Mucosa of stomach (tissue), 1 donor: ENCODE data around the gene MACROD1.
A peak's percentile ranks its signal among the peaks of the same experiment; 100 is the strongest.

Source experiments
- H3K27me3 ChIP-seq: one replicate; pipeline ENCODE4 v1.7.0; 2013; ENCODE audit warnings: mild to moderate bottlenecking, low read length; ENCODE audit not compliant: control insufficient read depth, insufficient read depth
- H3K36me3 ChIP-seq: one replicate; pipeline ENCODE4 v1.7.0; 2013; ENCODE audit warnings: low read length; ENCODE audit not compliant: control insufficient read depth, insufficient read depth
- H3K4me1 ChIP-seq: one replicate; pipeline ENCODE4 v1.7.0; 2013; ENCODE audit warnings: mild to moderate bottlenecking, low read length; ENCODE audit not compliant: control insufficient read depth, insufficient read depth
- H3K4me3 ChIP-seq: one replicate; pipeline ENCODE4 v1.7.0; 2013; ENCODE audit warnings: low read length
- H3K9ac ChIP-seq: one replicate; pipeline ENCODE4 v1.7.0; 2013; ENCODE audit warnings: mild to moderate bottlenecking, low read length, moderate library complexity
- H3K9me3 ChIP-seq: one replicate; pipeline ENCODE4 v1.7.0; 2013; ENCODE audit warnings: mild to moderate bottlenecking, low read length, moderate library complexity; ENCODE audit not compliant: control insufficient read depth
- donor health status: Pancreatic carcinoma.

Gene MACROD1

DNA sequence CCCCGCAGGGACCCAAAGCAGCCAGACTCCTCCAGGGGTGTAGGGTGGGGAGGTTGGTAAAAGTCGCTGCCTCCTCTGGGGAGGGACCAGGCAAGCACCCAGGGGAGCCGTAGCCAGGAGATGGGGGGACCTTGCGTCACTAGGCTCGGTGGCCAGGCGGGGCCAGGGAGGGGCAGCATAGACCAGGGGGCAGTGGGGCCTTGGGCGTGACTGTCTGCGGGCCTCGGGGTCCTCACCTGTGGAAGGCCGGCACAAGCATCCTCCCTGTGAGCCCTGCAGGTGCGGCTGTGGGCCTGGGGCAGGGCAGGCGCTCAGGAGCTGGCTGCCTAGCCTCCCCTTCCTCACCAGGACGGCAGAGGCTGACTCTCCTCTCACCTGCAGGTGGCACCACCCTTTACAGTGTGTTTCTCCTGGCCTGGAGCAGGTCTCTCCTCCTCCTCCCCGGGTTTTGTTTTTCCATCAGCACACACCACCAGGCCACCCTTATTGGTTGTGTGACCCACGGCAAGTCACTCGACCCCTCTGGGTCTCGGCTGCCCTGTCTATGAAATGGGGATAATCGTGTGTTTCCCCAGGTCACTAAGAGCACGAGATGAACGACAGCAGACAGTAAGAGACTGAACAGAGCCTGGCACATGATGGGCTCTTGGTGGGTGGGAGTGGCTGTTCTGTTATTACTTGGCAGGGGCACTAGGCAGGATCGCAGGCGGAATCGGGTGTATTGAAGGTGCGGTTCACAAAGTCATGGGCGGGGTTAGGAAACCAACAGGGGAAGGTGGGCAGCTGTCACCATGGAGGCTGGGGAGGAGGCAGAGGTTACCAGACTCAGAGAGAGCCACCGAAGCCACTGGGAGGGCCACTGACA is 77.5 kb downstream of the MACROD1 start:
- H3K9ac ChIP-seq: peak overlapping the region; percentile 25
- no peaks in the 10 kb centered on the region for H3K36me3 ChIP-seq
- peaks cover 32% of the 10 kb centered on the region for H3K4me1 ChIP-seq
- peaks cover 2% of the 10 kb centered on the region for H3K27me3 ChIP-seq
- H3K4me3 ChIP-seq: no peak overlapping the region
- H3K9me3 ChIP-seq: no peaks in the 10 kb centered on the region

DNA sequence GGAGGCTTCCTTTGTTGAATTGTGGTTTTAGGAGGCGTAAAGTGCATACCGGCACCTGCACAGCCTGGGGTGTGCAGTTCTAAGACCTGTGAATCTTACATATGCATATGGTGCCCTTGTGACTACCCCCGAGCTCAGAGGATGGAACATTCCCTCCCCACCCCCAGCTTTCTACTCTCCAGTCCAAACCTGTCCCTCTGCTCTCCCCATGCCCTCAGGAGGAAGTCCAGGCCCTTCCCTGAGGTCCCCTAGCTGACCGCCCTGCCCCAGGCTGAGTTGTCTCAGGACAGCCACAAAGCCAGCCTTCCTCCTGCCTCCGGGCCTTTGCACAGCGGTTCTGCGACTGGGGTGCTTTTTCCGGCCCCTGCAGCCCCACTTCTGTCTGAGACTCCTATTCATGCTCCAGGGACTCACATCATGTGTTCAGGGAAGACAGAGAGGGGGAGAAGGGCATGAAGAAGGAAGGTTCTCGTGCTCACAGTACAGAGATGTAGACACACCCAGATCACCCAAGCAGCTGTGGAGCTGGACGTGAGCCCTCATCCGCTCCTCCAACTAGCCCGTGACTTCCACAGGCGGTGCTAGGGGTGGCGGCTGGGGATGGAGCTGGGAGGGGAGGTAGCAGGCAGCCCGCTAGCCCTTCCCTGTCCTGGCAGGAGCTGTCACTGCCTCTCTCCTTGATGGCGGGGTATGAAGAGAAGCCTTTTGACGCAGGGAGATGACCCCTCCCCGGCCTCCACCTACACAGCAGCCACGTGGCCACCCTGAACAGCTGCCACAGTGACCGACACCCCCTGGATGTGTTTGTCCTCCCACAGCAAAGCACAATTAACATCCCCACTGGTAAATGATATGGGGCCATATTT is 79.4 kb downstream of the MACROD1 start:
- H3K4me3 ChIP-seq: no peak overlapping the region
- no peaks in the 10 kb centered on the region for H3K36me3 ChIP-seq
- H3K4me1 ChIP-seq: peaks cover 32% of the 10 kb centered on the region
- no peaks in the 10 kb centered on the region for H3K9me3 ChIP-seq
- no peak overlapping the region for H3K9ac ChIP-seq
- H3K27me3 ChIP-seq: peaks cover 2% of the 10 kb centered on the region

DNA sequence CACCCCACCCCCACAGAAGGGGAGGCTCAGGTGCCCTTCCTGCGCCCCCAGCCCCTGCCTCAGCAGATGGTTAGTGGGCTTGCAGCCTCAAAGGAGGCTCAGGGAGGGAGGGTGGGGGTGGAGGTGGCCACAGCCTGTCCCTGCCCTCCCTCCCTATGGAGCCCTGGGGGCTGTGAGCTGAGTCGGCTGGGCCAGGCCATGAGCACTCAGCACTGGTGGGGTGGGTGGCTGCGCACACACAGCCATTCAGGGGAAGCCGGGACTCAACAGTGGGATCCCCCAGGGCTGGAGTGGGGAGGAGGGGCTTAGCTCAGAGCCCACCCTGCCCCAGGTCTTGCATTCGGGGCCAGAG is 80.0 kb downstream of the MACROD1 start:
- H3K4me3 ChIP-seq: no peak overlapping the region
- no peaks in the 10 kb centered on the region for H3K9me3 ChIP-seq
- H3K4me1 ChIP-seq: peaks cover 32% of the 10 kb centered on the region
- H3K36me3 ChIP-seq: no peaks in the 10 kb centered on the region
- H3K9ac ChIP-seq: no peak overlapping the region
- H3K27me3 ChIP-seq: peaks cover 2% of the 10 kb centered on the region

DNA sequence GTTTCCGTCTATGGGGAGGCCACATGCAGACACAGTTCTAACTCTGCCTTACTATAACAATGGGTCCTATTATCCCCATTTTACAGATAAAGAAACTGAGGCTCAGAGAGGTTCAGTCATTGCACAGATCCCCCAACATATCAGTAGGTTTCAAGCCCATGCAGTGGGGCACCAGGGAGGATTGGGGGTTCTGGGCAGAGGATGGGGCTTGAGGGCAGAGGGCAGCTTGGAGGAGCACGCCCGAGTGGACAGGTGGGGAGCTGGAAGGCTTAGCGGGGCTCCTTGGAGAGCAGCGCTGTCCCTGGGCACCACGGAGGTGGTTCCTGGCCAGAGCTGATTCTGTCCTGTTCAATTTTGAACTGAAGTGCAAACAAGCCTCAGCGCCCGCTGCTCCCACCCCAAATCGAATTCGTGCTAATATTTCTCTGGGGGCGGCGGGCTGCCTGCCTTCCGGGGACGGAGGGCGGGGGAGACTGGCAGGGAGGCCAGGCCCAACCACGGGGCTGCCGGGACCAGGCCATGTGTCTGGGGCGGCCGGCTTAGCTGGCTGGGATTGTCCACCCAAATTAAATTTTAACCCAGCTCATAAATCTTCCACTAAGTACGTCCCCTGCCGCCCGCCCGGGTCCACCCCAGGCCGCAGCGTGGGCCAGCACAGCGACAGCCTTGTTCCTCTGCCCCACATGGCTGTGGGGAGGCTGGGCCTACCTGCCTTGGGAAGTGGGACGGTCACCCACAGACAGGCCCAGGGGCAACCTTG is 80.8 kb downstream of the MACROD1 start:
- Histone ChIP-seq H3K27me3 (peaks cover 2% of the 10 kb centered on the region), H3K9me3 (no peaks in the 10 kb centered on the region), H3K9ac (no peak overlapping the region), H3K36me3 (no peaks in the 10 kb centered on the region), H3K4me1 (peaks cover 32% of the 10 kb centered on the region), H3K4me3 (no peak overlapping the region)

DNA sequence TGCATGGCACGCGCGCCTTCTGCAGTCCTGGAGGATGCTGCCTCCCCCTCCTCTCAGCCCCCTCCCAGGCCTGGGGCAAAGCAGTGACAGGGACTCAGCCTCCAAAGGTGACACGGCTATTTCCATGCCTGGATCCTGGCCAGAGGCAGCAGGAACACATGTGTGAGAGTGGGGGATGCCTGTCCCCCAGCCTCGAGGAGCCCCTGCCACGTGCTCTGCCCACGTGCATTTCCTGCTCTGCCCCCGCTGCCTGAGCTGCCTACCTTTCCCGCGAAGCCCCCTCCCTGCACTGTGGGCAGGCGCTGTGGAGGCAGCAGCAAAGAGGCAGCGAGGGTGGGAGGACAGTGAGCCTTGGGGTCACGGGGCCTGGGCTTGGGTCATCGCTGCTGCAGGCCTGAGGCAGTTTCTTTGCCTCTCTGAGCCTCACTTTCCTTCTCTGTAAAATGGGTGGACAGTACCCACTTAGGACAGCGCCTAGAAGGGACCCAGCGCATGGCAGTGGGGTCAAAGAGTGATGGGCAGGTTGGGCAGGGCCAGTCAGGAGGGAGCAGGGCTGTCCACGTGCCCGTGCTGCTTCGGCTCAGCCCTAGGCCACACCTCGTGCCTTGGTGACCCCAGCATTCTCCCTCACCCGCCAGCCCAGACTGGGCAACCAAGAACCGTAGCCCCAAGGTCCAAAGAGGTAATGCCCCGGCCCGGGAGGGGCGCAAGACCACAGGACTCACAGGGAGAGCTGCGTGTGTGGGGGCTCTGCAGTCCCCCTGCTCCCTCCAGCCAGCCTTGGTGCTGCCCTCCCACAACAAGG is 81.6 kb downstream of the MACROD1 start:
- Histone ChIP-seq H3K9me3 (no peaks in the 10 kb centered on the region), H3K4me3 (no peak overlapping the region), H3K9ac (no peak overlapping the region), H3K4me1 (peaks cover 31% of the 10 kb centered on the region), H3K36me3 (no peaks in the 10 kb centered on the region), H3K27me3 (peaks cover 2% of the 10 kb centered on the region)

DNA sequence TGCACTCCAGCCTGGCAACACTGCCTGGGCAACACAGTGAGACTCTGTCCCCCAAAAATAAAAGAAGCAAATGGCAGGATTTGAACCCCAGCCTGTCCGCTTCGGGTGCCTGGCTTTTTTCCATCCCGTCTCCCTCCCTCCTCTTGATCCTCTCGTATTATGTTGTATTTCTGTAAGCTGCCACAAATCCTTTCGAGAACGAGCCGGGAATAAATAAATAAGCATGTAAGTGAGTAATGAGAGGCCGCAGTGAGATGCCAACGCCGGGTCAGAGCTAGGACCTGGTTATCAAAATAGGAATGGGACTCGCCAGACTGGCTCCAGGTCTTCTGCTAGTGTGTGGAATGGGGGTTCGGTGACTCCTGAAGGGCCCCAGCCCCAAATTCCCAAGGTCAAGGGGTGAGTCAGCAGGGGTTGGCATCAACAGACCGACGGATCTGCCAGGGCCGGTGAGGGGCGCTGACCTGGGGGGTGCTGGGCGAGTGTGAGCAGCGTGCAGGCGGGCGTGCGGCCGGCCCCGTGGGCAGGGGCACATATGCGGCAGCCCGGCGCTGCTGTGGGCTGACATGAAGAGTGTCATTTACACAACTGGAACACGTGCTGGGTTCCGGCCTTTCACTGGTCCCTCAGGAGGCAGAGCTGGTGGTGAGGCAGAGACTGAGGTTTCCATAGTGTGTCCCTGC is 82.4 kb downstream of the MACROD1 start:
- Histone ChIP-seq H3K9me3 (no peaks in the 10 kb centered on the region), H3K27me3 (peaks cover 2% of the 10 kb centered on the region), H3K9ac (no peak overlapping the region), H3K36me3 (no peaks in the 10 kb centered on the region), H3K4me3 (no peak overlapping the region), H3K4me1 (peaks cover 23% of the 10 kb centered on the region)

DNA sequence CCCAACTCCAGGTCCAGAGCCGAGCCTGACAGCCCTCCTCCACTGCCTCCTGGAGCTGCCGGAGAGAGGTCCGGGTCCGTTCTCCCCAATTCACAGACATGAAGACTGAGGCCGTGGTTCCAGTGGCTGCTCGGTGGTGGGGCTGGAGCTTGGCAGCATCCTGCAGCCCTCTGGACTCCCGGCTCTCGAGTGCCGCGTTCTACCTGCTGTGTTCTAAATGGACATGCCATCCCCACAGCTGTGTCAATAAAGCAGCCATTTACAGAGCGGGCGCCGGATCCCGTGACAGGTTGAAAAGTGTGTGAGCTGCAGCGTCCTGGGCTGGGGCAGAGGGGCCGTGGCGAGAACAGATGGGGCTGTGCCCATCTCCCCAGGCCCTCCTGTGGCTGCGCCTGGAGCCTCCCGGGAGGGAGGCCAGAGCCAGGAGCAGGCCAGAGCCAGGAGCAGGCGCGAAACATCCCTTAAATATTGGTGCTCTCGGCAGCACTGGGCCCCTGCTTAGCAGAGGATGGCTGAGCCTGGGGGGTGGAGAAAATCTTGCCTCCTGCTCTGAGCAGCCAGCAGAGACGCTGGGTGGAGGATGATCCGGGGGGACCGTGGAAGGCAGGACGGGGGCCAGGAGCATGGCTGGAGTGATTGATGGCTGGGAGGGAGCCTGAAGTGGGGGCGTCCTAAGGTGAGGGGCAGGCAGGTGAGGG is 84.0 kb downstream of the MACROD1 start:
- Histone ChIP-seq H3K4me3 (no peak overlapping the region), H3K36me3 (no peaks in the 10 kb centered on the region), H3K9ac (no peak overlapping the region), H3K4me1 (peaks cover 16% of the 10 kb centered on the region), H3K9me3 (no peaks in the 10 kb centered on the region), H3K27me3 (no peaks in the 10 kb centered on the region)

DNA sequence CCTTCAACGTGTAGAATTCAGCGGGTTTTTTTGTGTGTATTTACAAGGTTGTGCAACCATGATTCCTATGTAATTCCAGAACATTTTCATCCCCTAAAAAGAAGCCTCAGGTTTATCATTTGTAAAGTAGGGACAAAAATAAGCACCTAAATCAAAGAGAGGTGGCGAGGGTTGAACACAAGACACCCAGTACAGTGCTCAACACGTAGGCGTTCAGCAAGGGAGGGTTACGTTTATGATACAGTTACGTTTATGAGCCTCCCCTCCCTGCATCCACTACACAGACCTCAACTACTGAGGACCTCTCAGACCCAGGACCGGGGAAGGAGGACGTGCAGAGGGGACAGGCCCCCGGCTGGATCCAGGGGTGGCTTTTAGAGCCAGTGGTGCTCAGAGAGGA is 85.5 kb downstream of the MACROD1 start:
- H3K4me1 ChIP-seq: peaks cover 6% of the 10 kb centered on the region

DNA sequence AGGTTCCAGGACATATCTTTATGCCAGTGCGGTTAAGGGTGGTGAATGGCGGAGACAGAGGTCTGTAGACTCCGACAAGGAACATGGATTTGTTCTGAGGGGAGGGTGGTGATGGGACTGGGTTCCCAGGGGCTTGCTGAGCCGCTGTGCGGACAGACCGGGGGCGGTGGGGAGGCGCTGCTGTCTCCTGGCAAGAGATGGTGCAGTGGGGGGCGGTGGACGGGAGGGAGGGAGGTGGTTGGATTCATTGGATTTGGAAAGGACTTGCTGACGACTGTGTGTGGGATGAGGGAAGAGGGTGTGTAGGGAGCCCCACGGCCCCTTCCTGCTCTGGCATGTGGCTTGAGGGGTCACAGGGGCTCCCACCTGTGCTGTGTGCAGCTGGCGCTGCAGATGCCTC is 87.0 kb downstream of the MACROD1 start:
- Histone ChIP-seq H3K36me3 (no peaks in the 10 kb centered on the region), H3K4me3 (no peak overlapping the region), H3K27me3 (no peaks in the 10 kb centered on the region), H3K4me1 (no peaks in the 10 kb centered on the region), H3K9me3 (no peaks in the 10 kb centered on the region), H3K9ac (no peak overlapping the region)

More for the DNA sequence above, 85.5 kb downstream of the MACROD1 start:
- H3K9me3 ChIP-seq: no peaks in the 10 kb centered on the region
- no peak overlapping the region for H3K4me3 ChIP-seq
- no peaks in the 10 kb centered on the region for H3K36me3 ChIP-seq
- no peak overlapping the region for H3K9ac ChIP-seq
- no peaks in the 10 kb centered on the region for H3K27me3 ChIP-seq

DNA sequence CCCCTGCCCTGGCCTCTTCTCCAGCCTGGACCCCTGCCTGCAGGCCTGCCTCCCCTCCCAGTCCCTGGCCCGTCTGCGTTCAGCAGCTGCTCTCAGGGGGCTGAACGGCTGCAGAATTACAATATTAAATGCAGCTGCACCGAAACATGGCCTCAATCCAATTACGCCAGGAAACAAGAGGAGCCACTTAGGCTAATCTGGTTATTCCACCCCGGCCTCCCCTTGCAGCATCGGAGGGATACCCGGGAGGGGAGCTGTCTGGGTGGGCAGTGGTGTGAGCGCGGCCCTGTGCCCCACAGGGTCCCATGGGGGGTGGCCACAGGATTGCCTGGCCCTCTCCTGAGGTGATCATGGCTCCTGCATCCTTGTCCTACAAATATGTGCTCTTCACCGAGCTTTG is 87.6 kb downstream of the MACROD1 start:
- Histone ChIP-seq H3K4me1 (no peaks in the 10 kb centered on the region), H3K9ac (no peak overlapping the region), H3K4me3 (no peak overlapping the region), H3K36me3 (no peaks in the 10 kb centered on the region), H3K27me3 (no peaks in the 10 kb centered on the region), H3K9me3 (no peaks in the 10 kb centered on the region)
